GM18907 (cell line): ENCODE data around the gene TRIM71.
"Not testable (repeated sequence)": the region's sequence is repeated elsewhere in the genome, so short reads cannot be mapped to it uniquely, and the experiment has no call there.

Experiments used
- ATAC-seq: cut with Tn5 transposase; IDR thresholded peaks from one replicate; pipeline ENCODE4 v1.9.1; 2021; ENCODE audit warnings: mild to moderate bottlenecking, moderate library complexity; ENCODE audit not compliant: unreplicated experiment

The TRIM71 gene

GRCh38 chr3:32922078-32922477, 104.3 kb downstream of the TRIM71 start:
- no peak for ATAC-seq

GRCh38 chr3:32930161-32930560, 112.4 kb downstream of the TRIM71 start:
- ATAC-seq, result no peak

DNA sequence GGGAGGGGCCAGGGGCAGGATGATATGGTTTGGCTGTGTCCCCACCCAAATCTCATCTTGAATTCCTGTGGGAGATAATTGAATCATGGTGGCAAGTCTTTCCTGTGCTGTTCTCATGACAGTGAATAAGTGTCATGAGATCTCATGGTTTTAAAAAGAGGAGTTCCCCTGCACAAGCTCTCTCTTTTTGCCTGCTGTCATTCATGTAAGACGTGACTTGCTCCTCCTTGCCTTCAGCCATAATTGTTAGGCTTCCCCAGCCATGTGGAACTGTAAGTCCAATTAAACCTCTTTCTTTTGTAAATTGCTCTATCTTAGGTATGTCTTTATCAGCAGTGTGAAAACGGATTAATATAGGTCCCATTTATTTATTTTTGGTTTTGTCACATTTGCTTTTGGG, 113.5 kb downstream of the TRIM71 start:
- ATAC-seq, result not testable (repeated sequence)

GRCh38 chr3:32934150-32934742, 116.4 kb downstream of the TRIM71 start:
- ATAC-seq, result no peak

DNA sequence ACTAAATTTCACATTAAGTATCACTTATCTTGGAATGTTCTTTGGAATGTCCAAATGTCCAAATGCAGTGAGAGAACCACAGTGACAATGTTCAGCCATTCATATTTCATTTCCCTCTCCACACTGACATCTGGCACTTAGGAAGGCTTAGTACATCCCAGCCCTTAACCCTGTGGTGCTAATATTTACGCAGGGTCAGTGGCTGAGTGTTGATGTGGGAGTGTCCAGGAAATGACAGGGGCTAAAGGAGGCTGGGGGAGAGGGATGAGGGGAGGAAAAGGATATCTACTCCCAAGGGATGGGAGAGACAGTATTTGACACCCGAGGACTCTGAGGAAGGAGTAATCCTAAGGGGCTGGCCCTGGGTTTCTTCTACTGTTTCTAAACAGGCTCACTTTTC, 119.5 kb downstream of the TRIM71 start:
- no peak for ATAC-seq

DNA sequence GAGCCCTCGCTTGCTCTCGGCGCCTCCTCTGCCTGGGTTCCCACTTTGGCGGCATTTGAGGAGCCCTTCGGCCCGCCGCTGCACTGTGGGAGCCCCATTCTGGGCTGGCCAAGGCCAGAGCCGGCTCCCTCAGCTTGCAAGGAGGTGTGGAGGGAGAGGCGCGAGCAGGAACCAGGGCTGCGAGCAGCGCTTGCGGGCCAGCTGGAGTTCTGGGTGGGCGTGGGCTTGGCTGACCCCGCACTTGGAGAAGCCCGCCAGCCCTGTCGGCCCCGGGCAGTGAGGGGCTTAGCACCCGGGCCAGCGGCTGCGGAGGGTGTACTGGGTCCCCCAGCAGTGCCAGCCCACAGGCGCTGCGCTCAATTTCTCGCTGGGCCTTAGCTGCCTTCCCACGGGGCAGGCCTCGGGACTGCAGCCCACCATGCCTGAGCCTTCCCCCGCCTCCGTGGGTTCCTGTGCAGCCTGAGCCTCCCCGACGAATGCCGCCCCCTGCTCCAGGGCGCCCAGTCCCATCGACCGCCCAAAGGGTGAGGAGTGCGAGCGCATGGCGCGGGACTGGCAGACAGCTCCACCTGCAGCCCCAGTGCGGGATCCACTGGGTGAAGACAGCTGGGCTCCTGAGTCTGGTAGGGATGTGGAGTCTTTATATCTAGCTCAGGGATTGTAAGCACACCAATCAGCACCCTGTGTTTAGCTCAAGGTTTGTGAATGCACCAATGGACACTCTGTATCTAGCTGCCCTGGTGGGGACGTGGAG, 121.9 kb downstream of the TRIM71 start:
- not testable (repeated sequence) for ATAC-seq

DNA sequence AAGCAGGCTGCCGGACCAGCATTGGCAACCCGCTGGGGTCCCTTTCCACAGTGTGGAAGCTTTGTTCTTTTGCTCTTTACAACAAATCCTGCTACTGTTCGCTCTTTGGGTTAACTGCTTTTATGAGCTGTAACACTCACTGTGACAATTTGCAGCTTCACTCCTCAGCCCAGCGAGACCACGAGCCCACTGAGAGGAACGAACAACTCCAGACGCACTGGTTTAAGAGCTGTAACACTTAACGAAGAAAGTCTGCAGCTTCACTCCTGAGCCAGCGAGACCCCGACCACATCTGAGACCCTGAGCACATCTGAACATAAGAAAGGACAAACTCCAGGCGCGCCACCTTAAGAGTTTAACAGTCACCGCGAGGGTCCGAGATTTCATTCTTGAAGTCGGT, 122.9 kb downstream of the TRIM71 start:
- ATAC-seq, result no peak

DNA sequence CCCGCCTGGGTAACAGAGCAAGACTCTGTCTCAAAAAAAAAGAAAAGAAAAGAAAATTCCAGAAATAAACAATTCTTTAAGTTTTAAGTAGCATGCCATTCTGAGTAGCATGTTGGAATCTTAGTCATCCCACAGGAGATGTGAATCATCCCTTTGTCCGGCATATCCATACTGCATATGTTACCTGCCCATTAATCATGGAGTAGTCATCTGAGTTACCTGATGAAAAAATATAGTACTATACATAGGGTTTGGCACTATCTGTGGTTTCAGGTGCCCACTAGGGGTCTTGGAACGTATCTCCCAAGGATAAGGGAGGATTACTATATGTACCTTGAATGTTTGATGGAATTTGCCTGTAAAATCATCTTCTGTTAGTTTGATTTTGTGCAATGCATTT, 127.3 kb downstream of the TRIM71 start:
- no peak for ATAC-seq

GRCh38 chr3:32945598-32945997, 127.8 kb downstream of the TRIM71 start:
- not testable (repeated sequence) for ATAC-seq

GRCh38 chr3:32946973-32947788, 129.4 kb downstream of the TRIM71 start:
- peak; percentile 27 for ATAC-seq
